Endothelial cell of umbilical vein (primary cell): ENCODE measurements around the gene TADA1. TPM values are rescaled to one million over a fixed set of nuclear protein-coding genes. Genes with fewer than 3 reads are reported as not detected.

Source experiments
- BruUV-seq: library from RNA; stranded (reverse); fragments of 400-500 nt; replicated peaks from 2 replicates; lab custom pipeline; 2021; lab: Mats Ljungman, UMichigan
- CTCF ChIA-PET: fragments of 300-600, 350-600 bp; sonication (Branson Sonifier 250); formaldehyde crosslinking; loops from one replicate; lab custom pipeline; 2021; ENCODE audit warnings: antibody characterized with exemption, inconsistent platforms; lab: Charles Lee
- POLR2A ChIA-PET: fragments of 300-600, 350-600 bp; sonication (Branson Sonifier 250); formaldehyde crosslinking; loops from one replicate; lab custom pipeline; 2021; ENCODE audit warnings: antibody characterized with exemption, inconsistent platforms; lab: Charles Lee
- DNase-seq: peaks from one replicate; pipeline ENCODE4 v3.0.0-alpha.2; 2011; ENCODE audit warnings: low read depth, low spot score
- FAIRE-seq: peaks from 2 replicates; lab custom pipeline; 2011; peaks lifted over from hg19 to GRCh38; lab: Jason Lieb, UNC
- H2AFZ ChIP-seq: 2 replicates; pipeline ENCODE4 v1.6.0; 2012; ENCODE audit warnings: low read depth, low read length, control low read depth, inconsistent platforms
- H3K27ac ChIP-seq: 2 replicates; pipeline ENCODE4 v1.5.1; 2011; ENCODE audit warnings: low read depth, mild to moderate bottlenecking, control low read depth, low read length, moderate library complexity; ENCODE audit not compliant: insufficient read depth
- H3K27me3 ChIP-seq, 2 experiments: 2 replicates each; pipeline versions ENCODE4 v1.6.0 to v1.6.1; 2011; ENCODE audit warnings: low read length in 2 of 2, mixed read lengths in 1 of 2; ENCODE audit not compliant: control insufficient read depth in 2 of 2, insufficient read depth in 2 of 2
- H3K36me3 ChIP-seq, 2 experiments: 2 replicates in 1 of 2; 3 replicates in 1 of 2; pipeline ENCODE4 v1.5.1; 2011; ENCODE audit warnings: low read length in 2 of 2, mild to moderate bottlenecking in 1 of 2, moderate library complexity in 1 of 2; ENCODE audit not compliant: control insufficient read depth in 2 of 2, insufficient read depth in 2 of 2; ENCODE audit errors: extremely low read depth in 1 of 2
- H3K4me1 ChIP-seq: 3 replicates; pipeline ENCODE4 v1.5.1; 2011; ENCODE audit warnings: mild to moderate bottlenecking, low read length; ENCODE audit not compliant: control insufficient read depth, insufficient read depth; ENCODE audit errors: extremely low read depth
- H3K4me2 ChIP-seq: 2 replicates; pipeline ENCODE4 v1.6.1; 2011; ENCODE audit warnings: low read length, control low read depth, mixed read lengths; ENCODE audit not compliant: insufficient read depth
- H3K4me3 ChIP-seq, 3 experiments: fragments of 200-600 bp in 1 of 3; sonication (generic), shearing (Covaris generic) in 1 of 3; replicated peaks in 1 of 3; 2 replicates each; pipeline ENCODE4 v1.5.1; 2011 to 2016; ENCODE audit warnings: control low read depth in 3 of 3, low read length in 3 of 3, mild to moderate bottlenecking in 2 of 3, inconsistent platforms in 1 of 3, low read depth in 1 of 3, moderate library complexity in 1 of 3; ENCODE audit not compliant: insufficient read depth in 1 of 3
- H3K79me2 ChIP-seq: 2 replicates; pipeline ENCODE4 v1.6.0; 2012; ENCODE audit warnings: low read length, inconsistent platforms; ENCODE audit not compliant: control insufficient read depth, insufficient read depth
- H3K9ac ChIP-seq: replicated peaks from 2 replicates; pipeline ENCODE3; 2011; ENCODE audit warnings: low read length, control low read depth; ENCODE audit not compliant: insufficient read depth; ENCODE audit errors: extremely low read depth
- H3K9me1 ChIP-seq: replicated peaks from 3 replicates; pipeline ENCODE4 v1.6.0; 2011; ENCODE audit warnings: mild to moderate bottlenecking, low read length; ENCODE audit not compliant: control insufficient read depth, insufficient read depth; ENCODE audit errors: extremely low read depth
- H3K9me3 ChIP-seq: replicated peaks from 2 replicates; pipeline ENCODE4 v1.5.1; 2012; ENCODE audit warnings: low read length, inconsistent platforms; ENCODE audit not compliant: control insufficient read depth, insufficient read depth
- H4K20me1 ChIP-seq: replicated peaks from 2 replicates; pipeline ENCODE3; 2011; ENCODE audit warnings: mild to moderate bottlenecking, low read length; ENCODE audit not compliant: control insufficient read depth, insufficient read depth; ENCODE audit errors: extremely low read depth
- CTCF ChIP-seq, 2 donors: IDR thresholded peaks; 1 replicate in 1 of 2; 2 replicates in 1 of 2; pipeline ENCODE4 v1.5.1; 2011; ENCODE audit warnings: low read length in 2 of 2, mild to moderate bottlenecking in 2 of 2, moderate library complexity in 2 of 2, control low read depth in 1 of 2, inconsistent platforms in 1 of 2, low read depth in 1 of 2; ENCODE audit not compliant: insufficient read depth in 1 of 2; ENCODE audit errors: extremely low read depth in 1 of 2
- EZH2 ChIP-seq: IDR thresholded peaks from 2 replicates; pipeline ENCODE4 v1.6.1; 2012; ENCODE audit warnings: borderline replicate concordance, low read depth, mild to moderate bottlenecking, moderate library complexity, low read length, inconsistent platforms; ENCODE audit not compliant: severe bottlenecking
- FOS ChIP-seq: IDR thresholded peaks from 2 replicates; pipeline ENCODE4 v1.6.1; 2011; ENCODE audit warnings: mild to moderate bottlenecking, low read length, moderate library complexity, borderline replicate concordance; ENCODE audit not compliant: insufficient read depth
- GATA2 ChIP-seq: IDR thresholded peaks from 2 replicates; pipeline ENCODE4 v1.7.0; 2011; ENCODE audit warnings: low read depth, mild to moderate bottlenecking, moderate library complexity, mixed read lengths, low read length; ENCODE audit not compliant: insufficient read length, insufficient read depth
- JUN ChIP-seq: IDR thresholded peaks from 2 replicates; pipeline ENCODE4 v1.6.1; 2011; ENCODE audit warnings: borderline replicate concordance, low read depth; ENCODE audit not compliant: insufficient read length, insufficient read depth
- MAX ChIP-seq: IDR thresholded peaks from 2 replicates; pipeline ENCODE4 v1.6.1; 2011; ENCODE audit not compliant: insufficient read depth, insufficient read length
- MYC ChIP-seq: IDR thresholded peaks from one replicate; pipeline ENCODE4 v1.6.1; 2011; ENCODE audit warnings: mild to moderate bottlenecking, low read depth, low read length
- POLR2A ChIP-seq: IDR thresholded peaks from 2 replicates; pipeline ENCODE4 v1.6.1; 2012; ENCODE audit warnings: low read depth, mild to moderate bottlenecking, control low read depth, low read length
- POLR2AphosphoS5 ChIP-seq: IDR thresholded peaks from 2 replicates; pipeline ENCODE4 v1.6.1; 2012; ENCODE audit warnings: low read depth, mild to moderate bottlenecking, control low read depth, low read length, moderate library complexity; ENCODE audit not compliant: insufficient read depth
- dilution Hi-C: fragments of 300-500 bp; cut with MboI; formaldehyde crosslinking; loops from one replicate; pipeline ENCODE4 v1.15.0; 2019; ENCODE audit warnings: low sequenced_read_pairs; ENCODE audit not compliant: extremely low pct_ligation_motif_present
- intact Hi-C: fragments of 100-400 bp; cut with micrococcal nuclease; formaldehyde crosslinking; loops from one replicate; pipeline ENCODE4 v1.10.0; 2022
- polyA plus RNA-seq, 4 experiments: library from polyadenylated mRNA; depleted of rRNA in 3 of 4; stranded (reverse) in 3 of 4; unstranded in 1 of 4; fragments of >200 nt; gene quantifications; 2 replicates each; pipeline versions ENCODE4 v1.2.1 to v1.2.3, GENCODE V29; 2011 to 2012; ENCODE audit warnings: missing spikeins in 1 of 4
- total RNA-seq: library from RNA; stranded (reverse); gene quantifications from 2 replicates; pipeline ENCODE4 v1.2.3, GENCODE V29; 2021

The TADA1 gene
- total and polyA plus RNA-seq, 2 donors (not counting 3 experiments of a cell fraction or from before 2014, with no cell fraction given), result 7.0 to 7.9 TPM

- FAIRE-seq, result no peak
- intact Hi-C loops (no loop called here), dilution Hi-C loops (no loop called here)
- no peak for DNase-seq
- no peak overlapping the region for H3K9ac ChIP-seq
- no peak overlapping the region for H3K27ac ChIP-seq
- no peak overlapping the region for H3K4me2 ChIP-seq
- no peak overlapping the region for H2AFZ ChIP-seq
- H3K4me3 ChIP-seq, result no peak overlapping the region
- H3K36me3 ChIP-seq, result no peaks in the 10 kb centered on the region
- ChIA-PET POLR2A (no interaction called here), CTCF (interaction anchor here (1.8 kb wide), 1 partner anchor 8 kb away, joined by 13 read pairs; no protein-coding TSS in a partner anchor)
- H3K9me1 ChIP-seq, result no peaks in the 10 kb centered on the region
- H3K9me3 ChIP-seq, result no peaks in the 10 kb centered on the region
- H3K4me1 ChIP-seq, result no peaks in the 10 kb centered on the region
- no peaks in the 10 kb centered on the region for H4K20me1 ChIP-seq
- H3K27me3 ChIP-seq, result peaks cover 45 to 58% of the 10 kb centered on the region in 2 experiments
- no TSS peak for BruUV-seq
- no peaks in the 10 kb centered on the region for H3K79me2 ChIP-seq
- TF ChIP-seq MYC, result no peak
- TF ChIP-seq FOS, result no peak
- TF ChIP-seq CTCF (IDR thresholded peaks at IDR 0.05; ENCODE audit: extremely low read depth in 1 of 2, insufficient read depth in 1 of 2, low read depth in 1 of 2, low read length in 2 of 2), result no peak
- no peak for TF ChIP-seq JUN
- no peak for TF ChIP-seq GATA2
- TF ChIP-seq POLR2A, result no peak
- TF ChIP-seq MAX, result no peak
- TF ChIP-seq POLR2AphosphoS5, result no peak
- TF ChIP-seq EZH2, result no peak
Observed at GRCh38 chr1:166918088-166918955, 42.3 kb upstream of the TADA1 start.
